ENCODE data around the gene LAMB1. TPM values are rescaled to one million over a fixed set of nuclear protein-coding genes. Genes with fewer than 3 reads are reported as not detected.
"Not testable (repeated sequence)": the region's sequence is repeated elsewhere in the genome, so short reads cannot be mapped to it uniquely, and the experiment has no call there.

Gene LAMB1
- total RNA-seq, 1 donor from 2014 or later: not detected

DNA sequence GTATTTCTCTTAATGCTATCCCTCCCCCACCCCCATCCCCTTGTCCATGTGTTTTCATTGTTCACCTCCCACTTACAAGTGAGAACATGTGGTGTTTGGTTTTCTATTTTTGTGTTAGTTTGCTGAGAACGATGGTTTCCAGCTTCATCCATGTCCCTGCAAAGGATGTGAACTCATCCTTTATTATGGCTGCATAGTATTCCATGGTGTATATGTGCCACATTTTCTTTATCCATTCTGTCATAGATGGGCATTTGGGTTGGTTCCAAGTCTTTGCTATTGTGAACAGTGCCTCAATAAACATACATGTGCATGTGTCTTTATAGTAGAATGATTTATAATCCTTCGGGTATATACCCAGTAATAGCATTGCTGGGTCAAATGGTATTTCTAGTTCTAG, 81.1 kb downstream of the LAMB1 start:
- intact Hi-C loops (cut with micrococcal nuclease): not testable (repeated sequence)

DNA sequence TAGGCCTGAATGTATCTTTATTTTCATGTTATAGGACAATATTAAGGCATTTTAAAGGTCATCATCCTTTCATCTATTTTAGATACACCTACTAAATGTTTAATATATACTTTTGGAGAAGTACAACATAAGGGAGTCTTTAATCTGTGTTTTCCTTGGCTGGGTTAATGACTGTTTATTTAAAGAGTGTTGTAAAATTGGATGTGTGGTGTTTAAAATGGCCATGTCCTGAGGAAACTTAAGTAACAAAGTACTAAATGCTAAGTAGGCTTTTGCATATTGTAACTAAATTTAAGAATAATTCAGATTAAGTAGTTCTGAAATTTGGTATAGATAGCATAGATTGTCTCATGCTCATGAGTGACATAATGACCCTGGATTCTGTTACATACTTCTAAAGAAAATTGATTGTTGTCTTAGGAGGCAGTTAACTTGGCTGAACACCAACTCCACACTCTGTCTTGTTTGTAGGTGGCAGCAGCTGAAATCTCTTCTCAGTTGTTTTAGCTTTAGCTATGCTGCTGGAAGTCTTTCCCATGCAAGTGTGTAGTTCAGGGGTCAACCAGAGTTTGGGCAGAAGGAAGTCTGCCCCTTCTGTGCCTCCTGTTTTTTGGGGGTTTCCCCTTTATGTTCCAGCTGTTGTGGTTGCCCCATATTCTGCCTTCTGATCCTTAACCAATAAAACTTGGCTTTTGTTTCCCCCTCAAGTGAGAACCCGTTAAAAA, 82.8 kb downstream of the LAMB1 start:
- intact Hi-C loops (cut with micrococcal nuclease): no loop called here

DNA sequence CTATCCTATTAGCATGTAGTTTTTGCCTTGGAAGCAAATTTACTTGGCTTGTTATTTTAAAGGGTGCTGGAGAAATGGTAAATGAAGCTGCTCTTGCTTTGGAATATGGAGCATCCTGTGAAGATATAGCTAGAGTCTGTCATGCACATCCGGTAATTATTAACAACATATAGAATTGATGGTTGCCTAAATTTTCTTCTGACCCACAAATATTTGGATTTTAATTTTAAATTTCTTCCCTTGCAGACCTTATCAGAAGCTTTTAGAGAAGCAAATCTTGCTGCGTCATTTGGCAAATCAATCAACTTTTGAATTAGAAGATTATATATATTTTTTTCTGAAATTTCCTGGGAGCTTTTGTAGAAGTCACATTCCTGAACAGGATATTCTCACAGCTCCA, 84.0 kb downstream of the LAMB1 start:
- intact Hi-C loops (cut with micrococcal nuclease): no loop called here

DNA sequence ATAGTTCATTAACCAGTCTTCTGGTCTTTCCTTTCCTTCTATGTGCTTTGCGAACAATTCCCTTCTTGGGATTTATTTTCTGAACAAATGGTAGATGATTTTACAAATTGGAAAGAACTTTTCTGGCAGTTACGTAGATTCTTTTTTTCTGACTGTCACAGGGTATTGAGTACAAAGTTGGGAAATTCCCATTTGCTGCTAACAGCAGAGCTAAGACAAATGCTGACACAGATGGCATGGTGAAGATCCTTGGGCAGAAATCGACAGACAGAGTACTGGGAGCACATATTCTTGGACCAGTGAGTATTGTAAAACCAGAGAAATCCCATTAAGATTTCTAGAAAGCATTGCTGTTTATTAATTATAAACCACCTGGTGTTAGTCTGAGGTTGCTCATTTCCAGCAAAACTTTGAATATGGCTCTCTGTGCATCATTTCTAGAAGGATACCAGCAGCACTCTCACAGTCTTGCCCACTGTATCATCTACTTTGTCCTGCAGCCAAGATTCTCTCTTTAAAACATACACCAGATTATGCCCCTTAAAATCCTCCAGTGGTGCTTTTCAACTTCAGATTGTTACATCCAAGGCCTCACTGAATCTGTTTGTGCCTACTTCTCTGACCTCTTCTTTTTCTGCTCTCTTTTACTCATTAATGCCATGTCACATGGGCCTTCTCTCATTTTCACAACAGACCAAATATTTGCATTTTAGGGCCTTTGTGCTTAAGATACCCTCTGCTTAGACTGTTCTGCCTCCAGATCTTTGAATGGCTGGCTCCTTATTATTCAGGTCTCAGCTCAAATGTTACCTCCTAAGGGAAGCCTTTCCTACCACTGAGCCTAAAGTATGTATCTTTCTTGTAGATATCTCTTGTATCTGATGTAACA, 85.0 kb downstream of the LAMB1 start:
- intact Hi-C loops (cut with micrococcal nuclease): no loop called here

DNA sequence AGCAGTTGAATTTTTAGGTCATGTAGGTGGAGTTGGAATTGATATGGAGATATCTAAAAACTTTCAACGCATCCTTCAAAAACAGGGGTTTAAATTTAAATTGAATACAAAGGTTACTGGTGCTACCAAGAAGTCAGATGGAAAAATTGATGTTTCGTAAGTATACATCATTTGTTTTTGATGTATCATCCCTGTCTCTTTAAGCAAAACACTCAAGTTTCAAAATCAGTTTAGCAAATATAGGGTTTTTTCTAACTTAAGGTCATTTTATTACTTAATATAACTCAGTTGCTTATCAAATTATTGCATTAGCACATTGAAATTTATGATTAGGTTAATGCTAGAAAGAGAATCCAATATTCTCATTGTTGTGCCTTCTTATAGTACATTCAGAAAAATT, 87.4 kb downstream of the LAMB1 start:
- intact Hi-C loops (cut with micrococcal nuclease): no loop called here

DNA sequence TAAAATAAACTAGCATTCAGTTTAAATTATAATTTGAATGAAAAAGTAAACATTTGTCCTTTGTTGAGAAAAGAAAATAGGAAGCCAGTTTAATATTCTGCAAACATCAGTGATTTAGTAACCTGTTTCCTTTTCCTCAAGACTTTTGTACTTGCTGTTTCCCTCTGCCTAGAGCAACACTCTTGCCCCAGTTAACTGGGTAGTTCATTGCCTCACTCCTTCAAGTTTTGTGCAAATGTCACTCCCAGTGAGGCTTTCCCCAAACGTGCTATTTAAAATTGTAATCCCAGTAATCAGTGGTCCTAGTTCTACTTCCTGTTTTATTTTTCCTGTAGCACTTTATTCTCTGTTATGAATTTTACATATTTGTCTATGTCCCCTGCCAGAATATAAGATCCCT, 88.1 kb downstream of the LAMB1 start:
- intact Hi-C loops (cut with micrococcal nuclease): no loop called here

DNA sequence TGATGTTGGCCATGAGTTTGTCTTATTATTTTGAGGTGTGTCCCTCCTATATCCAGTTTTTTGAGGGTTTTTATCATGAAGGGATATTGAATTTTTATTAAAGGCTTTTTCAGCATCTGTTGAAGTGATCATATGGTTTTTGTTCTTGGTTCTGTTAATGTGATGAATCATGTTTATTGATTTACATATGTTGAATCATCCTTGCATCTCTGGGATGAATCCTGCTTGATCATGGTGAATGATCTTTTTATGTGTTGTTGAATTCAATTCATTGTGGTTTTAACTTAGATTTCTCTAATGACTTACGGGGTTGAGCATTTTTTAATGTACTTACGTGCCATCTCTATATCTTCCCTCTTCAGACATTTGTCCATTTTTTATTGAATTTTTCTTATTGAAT, 89.1 kb downstream of the LAMB1 start:
- intact Hi-C loops (cut with micrococcal nuclease): no loop called here

DNA sequence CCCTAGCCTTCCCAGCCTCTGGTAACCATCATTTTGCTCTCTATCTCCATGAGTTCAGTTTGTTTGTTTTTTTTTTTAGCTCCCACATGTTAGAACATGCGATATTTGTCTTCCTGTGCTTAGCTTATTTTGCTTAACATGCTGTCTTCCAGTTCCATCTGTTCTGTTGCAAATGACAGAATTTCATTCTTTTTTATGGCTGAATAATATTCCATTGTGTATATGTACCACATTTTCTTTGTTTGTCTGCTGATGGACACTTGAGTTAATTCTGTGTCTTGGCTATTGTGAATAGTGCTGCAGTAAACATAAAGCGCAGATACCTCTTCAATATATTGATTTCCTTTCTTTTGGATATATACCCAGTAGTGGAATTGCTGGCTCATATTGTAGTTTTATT, 91.0 kb downstream of the LAMB1 start:
- intact Hi-C loops (cut with micrococcal nuclease): no loop called here

DNA sequence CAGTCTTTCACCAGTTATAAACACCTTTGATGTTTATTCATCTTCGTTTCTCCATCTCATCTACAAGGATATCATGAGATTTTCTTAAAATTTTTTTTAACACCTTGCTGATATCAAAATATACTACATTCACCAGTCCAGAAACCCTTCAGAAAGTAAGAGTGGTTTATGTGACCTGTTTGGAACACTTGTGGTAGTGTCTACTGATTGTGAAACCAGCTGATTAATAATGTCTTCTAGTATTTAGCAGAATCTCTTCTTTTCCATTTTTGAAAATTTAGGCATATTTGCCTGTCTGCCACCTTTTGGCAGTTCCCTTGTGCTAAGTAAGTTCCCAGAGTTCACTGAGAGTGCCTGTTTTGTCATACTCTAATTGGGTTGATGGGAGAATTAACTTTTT, 93.5 kb downstream of the LAMB1 start:
- intact Hi-C loops (cut with micrococcal nuclease): no loop called here

DNA sequence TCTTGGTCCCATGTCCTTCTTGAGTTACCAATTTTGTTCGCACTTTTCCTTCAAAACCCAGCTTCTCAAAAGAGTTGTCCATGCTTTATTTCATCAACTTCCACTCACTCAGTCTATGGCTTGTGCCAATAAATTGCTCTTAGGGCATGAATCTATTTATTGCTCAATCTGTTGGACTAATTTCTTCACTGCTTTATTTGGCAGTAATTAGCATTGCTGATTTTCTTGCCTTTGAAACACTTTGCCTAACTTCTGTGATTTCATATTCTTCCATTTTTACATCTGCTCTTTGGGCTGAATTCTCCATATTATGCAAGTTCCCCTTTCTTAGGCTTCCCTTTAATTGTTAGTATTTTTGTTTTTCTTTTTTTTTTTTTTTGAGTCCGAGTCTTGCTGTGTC, 95.2 kb downstream of the LAMB1 start:
- intact Hi-C loops (cut with micrococcal nuclease): no loop called here

DNA sequence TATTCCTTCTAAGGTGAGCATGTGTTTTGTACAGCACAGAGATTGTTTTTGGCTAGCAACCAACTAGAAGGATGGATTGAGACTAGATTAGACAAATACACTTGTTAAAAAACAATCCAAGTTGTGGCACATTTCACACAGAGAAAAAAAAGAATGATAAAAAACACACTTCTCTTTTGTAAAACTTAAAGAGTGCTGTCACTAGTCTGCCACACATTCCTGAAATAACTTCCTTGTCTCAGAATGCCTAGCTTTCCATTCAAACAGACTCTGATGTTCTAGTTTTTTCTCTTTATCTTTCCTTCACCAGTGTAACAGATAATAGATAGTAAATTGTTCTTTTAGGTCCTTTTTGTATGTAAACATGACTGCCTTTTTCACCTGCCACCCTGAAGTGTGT, 100.6 kb downstream of the LAMB1 start:
- intact Hi-C loops (cut with micrococcal nuclease): no loop called here

DNA sequence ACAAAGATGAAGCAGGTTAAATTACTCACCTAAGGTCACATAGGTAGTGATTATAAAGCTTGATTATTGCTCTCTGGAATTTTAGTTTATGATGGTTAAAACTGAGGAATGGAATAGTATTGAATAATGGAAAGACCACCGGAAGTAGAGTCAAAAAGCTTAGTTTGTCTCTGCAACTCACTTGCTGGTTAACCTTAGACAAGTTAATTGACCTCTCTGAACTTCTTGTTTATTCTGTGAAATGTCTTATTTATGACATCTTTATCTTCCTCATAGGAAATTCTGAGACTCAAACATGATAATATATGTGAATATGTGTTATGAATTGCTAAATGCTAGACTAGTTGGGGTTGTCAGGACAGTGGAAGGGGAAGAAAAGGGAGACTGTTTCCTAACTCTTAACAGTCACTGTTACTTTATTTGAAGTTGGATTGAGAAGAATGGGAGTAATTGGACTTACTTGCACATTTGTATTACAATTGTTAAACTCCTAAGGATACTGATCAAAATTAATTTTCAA, 102.4 kb downstream of the LAMB1 start:
- intact Hi-C loops (cut with micrococcal nuclease): no loop called here

DNA sequence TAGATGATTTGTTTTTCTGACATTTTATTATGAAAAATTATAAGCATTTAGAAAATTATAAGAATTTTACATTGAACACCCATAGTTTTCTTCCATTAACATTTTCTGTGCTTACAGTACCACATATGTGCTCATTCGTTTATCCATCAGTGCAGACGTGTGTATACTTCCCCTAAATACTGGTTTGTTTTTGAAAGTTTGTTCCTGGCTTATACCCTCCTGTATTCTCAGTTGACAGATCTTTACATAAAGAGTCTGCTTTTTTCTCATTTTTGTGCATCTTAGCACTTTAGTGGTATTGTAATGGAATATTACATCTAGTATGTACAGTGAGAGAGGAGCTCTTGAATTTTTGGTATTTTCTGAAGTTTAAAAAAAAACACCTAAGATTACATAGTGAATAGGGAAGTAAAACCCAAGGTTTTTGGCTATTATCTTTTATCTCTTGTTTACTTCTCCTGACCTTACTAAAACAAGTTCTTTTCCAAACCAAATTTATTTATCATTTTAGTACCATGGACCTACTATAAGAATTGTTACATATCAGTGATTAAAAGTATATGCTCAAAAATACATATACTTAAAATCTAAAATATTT, 103.9 kb downstream of the LAMB1 start:
- intact Hi-C loops (cut with micrococcal nuclease): no loop called here

DNA sequence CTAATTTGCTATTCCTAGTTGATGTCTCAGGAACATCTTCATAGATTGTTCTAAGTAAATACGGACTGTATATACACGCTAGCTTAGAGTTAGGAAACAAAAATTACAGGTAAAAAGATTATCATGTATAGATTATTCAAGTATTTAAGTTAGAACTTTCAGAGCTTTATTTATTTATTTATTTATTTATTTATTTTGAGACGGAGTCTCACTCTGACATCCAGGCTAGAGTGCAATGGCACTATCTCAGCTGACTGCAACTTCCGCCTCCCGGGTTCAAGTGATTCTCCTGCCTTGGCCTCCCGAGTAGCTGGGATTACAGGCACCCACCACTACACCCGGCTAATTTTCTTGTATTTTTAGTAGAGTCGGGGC, 110.6 kb downstream of the LAMB1 start:
- intact Hi-C loops (cut with micrococcal nuclease): loop anchor here (5.0 kb wide), 1 partner anchor 310 kb away; the partner anchor contains the start of gene BCAP29

DNA sequence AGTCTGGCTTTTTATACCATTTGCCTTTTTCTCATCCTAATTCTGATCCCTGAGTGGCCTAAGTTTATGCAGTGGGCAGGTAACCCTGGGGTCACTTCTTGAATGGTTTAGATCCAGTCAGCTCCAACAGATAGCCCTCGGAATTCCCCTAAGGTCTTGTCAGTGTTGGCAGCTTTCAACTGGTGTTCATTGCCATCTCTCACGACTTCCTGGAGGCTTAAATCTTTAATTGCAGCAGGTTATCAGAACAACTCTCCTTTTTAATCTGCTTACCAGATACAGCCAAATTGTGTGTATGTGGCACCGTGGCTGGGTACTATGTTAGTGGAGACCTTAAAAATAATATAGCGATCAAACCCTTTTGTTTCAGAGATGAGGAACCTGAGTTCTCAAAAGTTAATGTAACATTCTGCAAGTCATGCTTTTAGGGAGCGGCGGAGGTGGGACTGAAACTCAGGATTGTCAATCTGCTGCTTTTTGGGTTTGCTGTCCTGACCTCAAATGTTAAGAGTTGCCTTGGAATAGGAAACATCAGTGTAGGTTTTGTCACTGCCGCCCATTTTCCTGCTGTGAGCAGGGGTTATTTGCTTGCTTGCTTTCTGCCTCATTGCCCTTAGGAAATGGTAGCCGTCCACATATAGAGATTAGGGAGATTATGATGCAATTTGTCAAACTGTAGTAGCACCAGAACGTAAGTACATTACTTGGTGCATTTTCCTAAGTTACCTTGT, 111.2 kb downstream of the LAMB1 start:
- intact Hi-C loops (cut with micrococcal nuclease): loop anchor here (1.0 to 5.0 kb wide), 7 partner anchors 12 to 724 kb away; partner anchors contain the start of genes BCAP29, COG5, DUS4L and PNPLA8

DNA sequence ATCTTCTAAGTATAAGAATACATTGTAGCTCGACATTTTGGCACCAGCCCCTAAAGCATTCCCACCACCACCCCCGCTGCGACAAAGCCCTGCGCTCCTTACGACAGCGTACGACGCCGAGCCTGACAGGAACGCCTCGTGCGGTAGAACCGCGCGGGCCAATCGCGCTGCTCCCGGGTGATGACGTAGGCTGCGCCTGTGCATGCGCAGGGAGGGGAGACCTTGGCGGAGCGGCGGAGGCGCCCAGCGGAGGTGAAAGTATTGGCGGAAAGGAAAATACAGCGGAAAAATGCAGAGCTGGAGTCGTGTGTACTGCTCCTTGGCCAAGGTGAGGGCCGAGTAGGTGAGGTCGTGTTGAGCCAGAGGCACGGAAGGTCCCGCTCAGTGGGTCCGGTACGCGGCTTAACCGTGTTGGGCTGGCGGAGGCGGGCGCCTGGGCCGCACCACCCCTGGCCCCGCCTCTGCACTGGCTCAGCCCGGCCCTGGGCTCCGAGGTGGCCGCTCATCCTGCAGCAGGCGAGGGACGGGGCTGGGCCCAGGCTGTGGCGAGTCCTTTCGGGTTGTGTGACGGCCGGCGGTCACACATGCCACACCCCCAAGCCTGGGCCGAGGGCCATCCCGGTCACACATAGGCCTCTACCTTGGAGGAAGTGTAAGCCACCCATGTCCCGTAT, 111.9 kb downstream of the LAMB1 start, which contains the start of gene DLD:
Gene DLD, plus strand, starts transcription at position 222 of the 674 bp plus-strand sequence. Its CDS starts 68 bp downstream, at position 290.
- intact Hi-C loops (cut with micrococcal nuclease): loop anchor here (1.0 to 5.0 kb wide), 8 partner anchors 12 to 723 kb away; partner anchors contain the start of genes BCAP29, COG5, DNAJB9 and DUS4L

DNA sequence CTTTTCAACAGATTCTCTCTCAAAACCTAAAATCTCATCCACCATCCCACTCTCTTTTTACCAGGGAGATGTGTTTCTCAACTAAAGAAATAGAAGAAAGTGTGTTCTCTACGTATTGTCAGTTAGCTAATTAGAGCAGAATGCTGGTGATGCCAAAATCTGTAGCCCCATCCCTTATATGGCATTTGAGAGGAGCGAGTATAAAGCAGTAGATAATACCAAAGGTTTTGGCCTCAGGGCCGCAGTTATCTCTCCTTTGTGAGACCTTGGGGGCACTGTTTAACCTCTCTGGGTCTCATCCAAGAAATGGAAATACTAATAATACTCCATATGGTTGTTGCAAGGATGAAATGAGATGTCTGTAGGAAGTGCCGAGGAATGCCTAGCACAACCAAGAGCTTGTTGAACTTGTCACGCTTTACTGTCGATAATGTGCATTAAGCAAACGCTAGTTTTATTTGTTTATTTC, 112.4 kb downstream of the LAMB1 start:
- intact Hi-C loops (cut with micrococcal nuclease): loop anchor here (1.0 to 5.0 kb wide), 5 partner anchors 16 to 679 kb away; partner anchors contain the start of genes BCAP29, COG5, DNAJB9 and DUS4L

DNA sequence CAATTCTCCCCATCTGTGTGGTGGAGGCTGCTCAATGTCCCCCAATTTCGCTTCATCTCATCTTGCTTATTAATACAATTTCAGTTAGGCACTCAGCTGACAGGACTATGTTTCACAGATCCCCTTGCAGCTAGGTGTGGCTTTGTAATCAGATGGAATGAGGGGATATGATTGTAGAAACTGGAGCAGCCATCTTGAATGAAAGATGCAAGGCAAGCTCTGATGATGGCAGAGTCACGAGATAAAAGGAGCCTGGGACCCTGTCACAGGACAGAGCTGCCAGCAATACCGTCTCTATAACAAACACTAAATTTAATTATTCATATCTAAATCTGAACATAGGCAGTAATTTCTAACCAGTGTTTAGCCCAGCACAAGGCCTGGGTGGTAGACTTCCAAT, 113.0 kb downstream of the LAMB1 start:
- intact Hi-C loops (cut with micrococcal nuclease): loop anchor here (1.0 to 5.0 kb wide), 5 partner anchors 15 to 679 kb away; partner anchors contain the start of genes BCAP29, COG5, DNAJB9 and DUS4L

DNA sequence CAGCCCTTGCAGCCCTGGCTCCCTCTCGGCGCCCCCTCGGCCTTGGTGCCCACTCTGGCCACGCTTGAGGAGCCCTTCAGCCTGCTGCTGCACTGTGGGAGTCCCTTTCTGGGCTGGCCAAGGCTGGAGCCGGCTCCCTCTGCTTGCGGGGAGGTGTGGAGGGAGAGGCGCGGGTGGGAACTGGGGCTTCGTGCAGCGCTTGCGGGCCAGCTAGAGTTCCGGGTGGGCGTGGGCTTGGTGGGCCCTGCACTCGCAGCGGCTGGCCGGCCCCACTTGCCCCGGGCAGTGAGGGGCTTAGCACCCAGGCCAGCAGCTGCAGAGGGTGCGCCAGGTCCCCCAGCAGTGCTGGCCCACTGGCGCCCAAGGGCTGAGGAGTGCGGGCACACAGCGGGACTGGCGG, 115.1 kb downstream of the LAMB1 start:
- intact Hi-C loops (cut with micrococcal nuclease): not testable (repeated sequence)

All from T-helper 2 cell treated with Interferon-gamma antibody and Interleukin-4, amounts not matched to agents 100 ng/mL and 5 ng/mL, for 36 hours (primary cell).